Hepatocyte (in vitro differentiated cells): ENCODE measurements around the gene RPTOR. TPM values are rescaled to one million over a fixed set of nuclear protein-coding genes. Genes with fewer than 3 reads are reported as not detected.

Experiments used
- DNase-seq: peaks from one replicate; pipeline ENCODE4 v3.0.0-alpha.2; 2016; ENCODE audit warnings: low spot score
- H2AFZ ChIP-seq: fragments of 200-600 bp; sonication (generic); 2 replicates; pipeline ENCODE4 v1.6.0; 2016; ENCODE audit warnings: antibody characterized with exemption, mild to moderate bottlenecking
- H3K27ac ChIP-seq: fragments of 200-600 bp; sonication (generic); 2 replicates; pipeline ENCODE4 v1.5.1; 2016; ENCODE audit warnings: mild to moderate bottlenecking
- H3K27me3 ChIP-seq: fragments of 200-600 bp; sonication (generic); 2 replicates; pipeline ENCODE4 v1.6.1; 2016
- H3K36me3 ChIP-seq: fragments of 200-600 bp; sonication (generic); replicated peaks from 2 replicates; pipeline ENCODE4 v1.5.1; 2016; ENCODE audit warnings: low read depth; ENCODE audit not compliant: insufficient read depth
- H3K4me1 ChIP-seq: fragments of 200-600 bp; sonication (generic); 2 replicates; pipeline ENCODE4 v1.5.1; 2016; ENCODE audit warnings: mild to moderate bottlenecking, moderate library complexity; ENCODE audit not compliant: insufficient read depth
- H3K4me2 ChIP-seq: fragments of 200-600 bp; sonication (generic); 2 replicates; pipeline ENCODE4 v1.6.0; 2016
- H3K4me3 ChIP-seq: fragments of 200-600 bp; sonication (generic); 2 replicates; pipeline ENCODE4 v1.5.1; 2016; ENCODE audit warnings: mild to moderate bottlenecking
- H3K79me2 ChIP-seq: fragments of 200-600 bp; sonication (generic); 2 replicates; pipeline ENCODE4 v1.6.0; 2017; ENCODE audit warnings: mild to moderate bottlenecking
- H3K9me2 ChIP-seq: fragments of 200-600 bp; sonication (generic); replicated peaks from 2 replicates; pipeline ENCODE4 v1.6.0; 2017; ENCODE audit warnings: mild to moderate bottlenecking; ENCODE audit not compliant: insufficient read depth
- H3K9me3 ChIP-seq: fragments of 200-600 bp; sonication (generic); 2 replicates; pipeline ENCODE4 v1.5.1; 2016; ENCODE audit warnings: low read depth, mild to moderate bottlenecking
- H4K20me1 ChIP-seq: fragments of 200-600 bp; sonication (generic); 2 replicates; pipeline ENCODE4 v1.6.0; 2016; ENCODE audit warnings: mild to moderate bottlenecking; ENCODE audit not compliant: insufficient read depth, poor library complexity, severe bottlenecking
- EZH2 ChIP-seq: fragments of 200-600 bp; sonication (generic); IDR thresholded peaks from 2 replicates; pipeline ENCODE4 v1.6.1; 2016; ENCODE audit warnings: antibody characterized with exemption, mild to moderate bottlenecking, borderline replicate concordance
- EZH2phosphoT487 ChIP-seq: fragments of 200-600 bp; sonication (generic); IDR thresholded peaks from one replicate; pipeline ENCODE4 v1.6.1; 2018; ENCODE audit warnings: antibody characterized with exemption, mild to moderate bottlenecking, low read depth, moderate library complexity; ENCODE audit not compliant: unreplicated experiment, severe bottlenecking
- WGBS: methylation state at CpG from one replicate; pipeline ENCODE4 v1.1.6; 2016; ENCODE audit warnings: low lambda C conversion rate; ENCODE audit errors: missing lambda C conversion rate; 5-methylcytosine and 5-hydroxymethylcytosine counted together
- polyA plus RNA-seq: library from polyadenylated mRNA; unstranded; fragments of >200 nt; fragmentation: Nextera tagmentation; extraction: Ambion mirVana; gene quantifications from 2 replicates; pipeline ENCODE4 v1.2.1, GENCODE V29; 2016
- total RNA-seq: library from RNA; depleted of rRNA; stranded (reverse); fragments of >200 nt; gene quantifications from 2 replicates; pipeline ENCODE4 v1.2.3, GENCODE V29; 2014
- TF ChIP-seq, protein P1 (sequence below): fragments of 200-600 bp; sonication (generic); IDR thresholded peaks from 2 replicates; pipeline ENCODE4 v1.5.1; 2016; ENCODE audit warnings: antibody characterized with exemption, mild to moderate bottlenecking; ENCODE audit not compliant: poor library complexity

RPTOR gene
- total and polyA plus RNA-seq, 2 experiments from 2014 or later, result 14.1 to 20.6 TPM

- no peak for DNase-seq
- Histone ChIP-seq H3K36me3 (no peaks in the 10 kb centered on the region), H3K27me3 (no peaks in the 10 kb centered on the region), H3K9me2 (no peaks in the 10 kb centered on the region), H3K4me1 (no peaks in the 10 kb centered on the region), H2AFZ (no peak overlapping the region), H4K20me1 (peaks cover 4% of the 10 kb centered on the region), H3K4me3 (no peak overlapping the region), H3K9me3 (no peaks in the 10 kb centered on the region), H3K27ac (no peak overlapping the region), H3K4me2 (no peak overlapping the region), H3K79me2 (peaks cover 61% of the 10 kb centered on the region)
- 95% methylated on average over 19 of the region's 19 CpGs for WGBS
- TF ChIP-seq, protein P1, sequence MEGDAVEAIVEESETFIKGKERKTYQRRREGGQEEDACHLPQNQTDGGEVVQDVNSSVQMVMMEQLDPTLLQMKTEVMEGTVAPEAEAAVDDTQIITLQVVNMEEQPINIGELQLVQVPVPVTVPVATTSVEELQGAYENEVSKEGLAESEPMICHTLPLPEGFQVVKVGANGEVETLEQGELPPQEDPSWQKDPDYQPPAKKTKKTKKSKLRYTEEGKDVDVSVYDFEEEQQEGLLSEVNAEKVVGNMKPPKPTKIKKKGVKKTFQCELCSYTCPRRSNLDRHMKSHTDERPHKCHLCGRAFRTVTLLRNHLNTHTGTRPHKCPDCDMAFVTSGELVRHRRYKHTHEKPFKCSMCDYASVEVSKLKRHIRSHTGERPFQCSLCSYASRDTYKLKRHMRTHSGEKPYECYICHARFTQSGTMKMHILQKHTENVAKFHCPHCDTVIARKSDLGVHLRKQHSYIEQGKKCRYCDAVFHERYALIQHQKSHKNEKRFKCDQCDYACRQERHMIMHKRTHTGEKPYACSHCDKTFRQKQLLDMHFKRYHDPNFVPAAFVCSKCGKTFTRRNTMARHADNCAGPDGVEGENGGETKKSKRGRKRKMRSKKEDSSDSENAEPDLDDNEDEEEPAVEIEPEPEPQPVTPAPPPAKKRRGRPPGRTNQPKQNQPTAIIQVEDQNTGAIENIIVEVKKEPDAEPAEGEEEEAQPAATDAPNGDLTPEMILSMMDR, result no peak
- no peak for TF ChIP-seq EZH2
- no peak for TF ChIP-seq EZH2phosphoT487
Measured at GRCh38 chr17:80643326-80644099, 98.9 kb downstream of the RPTOR start.

DNA sequence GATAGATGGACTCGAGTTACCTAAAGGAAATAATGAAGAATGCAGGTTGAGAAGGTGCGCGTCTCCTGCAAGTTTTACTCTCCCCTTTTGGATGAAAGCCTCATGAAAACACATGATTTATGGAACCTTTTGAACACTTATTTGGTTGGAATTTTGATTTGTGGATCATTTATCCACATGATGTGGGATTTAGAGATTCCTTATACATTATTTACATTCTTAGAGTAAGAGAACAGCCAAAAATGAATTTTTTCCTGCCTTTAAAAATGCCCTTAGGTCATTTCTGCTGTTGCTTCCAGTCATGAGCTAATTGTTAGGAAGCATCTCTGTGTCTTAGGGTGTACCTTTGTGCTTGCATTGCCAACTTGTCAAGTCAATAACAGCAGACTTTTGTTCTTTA is 99.9 kb downstream of the RPTOR start:
- WGBS, result 98% methylated on average over 3 of the region's 3 CpGs
- Histone ChIP-seq H3K4me1 (peaks cover 2% of the 10 kb centered on the region), H2AFZ (no peak overlapping the region), H3K4me3 (no peak overlapping the region), H3K4me2 (no peak overlapping the region), H3K36me3 (no peaks in the 10 kb centered on the region), H3K79me2 (peaks cover 65% of the 10 kb centered on the region), H3K9me2 (no peaks in the 10 kb centered on the region), H3K9me3 (no peaks in the 10 kb centered on the region), H3K27ac (no peak overlapping the region), H4K20me1 (peaks cover 4% of the 10 kb centered on the region), H3K27me3 (no peaks in the 10 kb centered on the region)
- DNase-seq, result no peak
- TF ChIP-seq EZH2phosphoT487 (no peak), EZH2 (no peak)
- TF ChIP-seq, protein P1, result no peak

- no peak for DNase-seq
- H3K4me2 ChIP-seq, result no peak overlapping the region
- H3K9me2 ChIP-seq, result no peaks in the 10 kb centered on the region
- H3K79me2 ChIP-seq, result peaks cover 64% of the 10 kb centered on the region
- WGBS, result 93% methylated on average over 11 of the region's 11 CpGs
- H3K27me3 ChIP-seq, result no peaks in the 10 kb centered on the region
- no peaks in the 10 kb centered on the region for H3K9me3 ChIP-seq
- H3K4me3 ChIP-seq, result no peak overlapping the region
- no peak overlapping the region for H3K27ac ChIP-seq
- no peak overlapping the region for H2AFZ ChIP-seq
- H3K4me1 ChIP-seq, result peaks cover 13% of the 10 kb centered on the region
- peaks cover 9% of the 10 kb centered on the region for H4K20me1 ChIP-seq
- TF ChIP-seq EZH2, result no peak
- TF ChIP-seq EZH2phosphoT487, result no peak
- TF ChIP-seq, protein P1, result no peak
- H3K36me3 ChIP-seq, result no peaks in the 10 kb centered on the region
Measured at GRCh38 chr17:80645706-80646325, 101.2 kb downstream of the RPTOR start.
